Stimulated activated CD4-positive, alpha-beta T cell treated with anti-CD3 and anti-CD28 coated beads, Interleukin-1b, Interleukin-23, amount 100 ng/mL, for 4 hours (primary cell): ENCODE measurements around the gene NKAIN4.

Experiments
- DNase-seq, 2 donors: peaks; one replicate each; pipeline ENCODE4 v3.0.0-alpha.2; 2020; ENCODE audit warnings: low read depth in 2 of 2

The NKAIN4 gene

GRCh38 chr20:63274381-63275228, 20.3 kb upstream of the NKAIN4 start:
- DNase-seq: no peak

- DNase-seq: no peak
These were observed 19.5 kb upstream of the NKAIN4 start for GRCh38 chr20:63273635-63274380.

GRCh38 chr20:63273059-63273579, 18.9 kb upstream of the NKAIN4 start:
- DNase-seq: no peak

GRCh38 chr20:63272105-63273058, 18.1 kb upstream of the NKAIN4 start, which contains the start of gene ARFGAP1:
Gene ARFGAP1, plus strand, starts transcription at chr20:63272813. Its CDS starts 2,768 bp downstream, at chr20:63275581.
- DNase-seq: peak; percentile 77 to 85

GRCh38 chr20:63270606-63271325, 16.5 kb upstream of the NKAIN4 start:
- no peak for DNase-seq

GRCh38 chr20:63269724-63270123, 15.5 kb upstream of the NKAIN4 start:
- no peak for DNase-seq

- no peak for DNase-seq
These were observed 14.6 kb upstream of the NKAIN4 start for GRCh38 chr20:63268671-63269439.

- DNase-seq: no peak
These were observed 14.0 kb upstream of the NKAIN4 start for GRCh38 chr20:63268256-63268655.

- DNase-seq: no peak
These were observed 13.4 kb upstream of the NKAIN4 start for GRCh38 chr20:63267691-63268090.

- DNase-seq: no peak
These were observed 11.7 kb upstream of the NKAIN4 start for GRCh38 chr20:63265891-63266515.

- no peak for DNase-seq
These were observed 10.3 kb upstream of the NKAIN4 start for GRCh38 chr20:63264519-63264918.

GRCh38 chr20:63264000-63264399, 9.7 kb upstream of the NKAIN4 start:
- no peak for DNase-seq

- no peak for DNase-seq
These were observed 8.6 kb upstream of the NKAIN4 start for GRCh38 chr20:63262836-63263235.

- no peak for DNase-seq
These were observed 7.7 kb upstream of the NKAIN4 start for GRCh38 chr20:63261795-63262528.

- DNase-seq: no peak
These were observed 7.0 kb upstream of the NKAIN4 start for GRCh38 chr20:63261060-63261794.

- no peak for DNase-seq
These were observed 6.3 kb upstream of the NKAIN4 start for GRCh38 chr20:63260521-63260920.

- no peak for DNase-seq
These were observed 5.6 kb upstream of the NKAIN4 start for GRCh38 chr20:63259734-63260460.

- no peak for DNase-seq
These were observed 4.5 kb upstream of the NKAIN4 start for GRCh38 chr20:63258781-63259180.
